Mononuclear cell (primary cell): ENCODE measurements around the gene BRINP1. TPM values are rescaled to one million over a fixed set of nuclear protein-coding genes. Genes with fewer than 3 reads are reported as not detected.
"Not testable (repeated sequence)": the region's sequence is repeated elsewhere in the genome, so short reads cannot be mapped to it uniquely, and the experiment has no call there.

ENCODE experiments used
- H3K27me3 ChIP-seq: 2 replicates; pipeline ENCODE4 v1.6.0; 2011; ENCODE audit warnings: low read length, control low read depth; ENCODE audit not compliant: insufficient read depth
- H3K4me1 ChIP-seq: 2 replicates; pipeline ENCODE4 v1.5.1; 2011; ENCODE audit warnings: mild to moderate bottlenecking, low read length, control low read depth; ENCODE audit not compliant: insufficient read depth
- H3K4me3 ChIP-seq: 2 replicates; pipeline ENCODE4 v1.5.1; 2011; ENCODE audit warnings: mild to moderate bottlenecking, low read length, moderate library complexity
- H3K9me3 ChIP-seq: 2 replicates; pipeline ENCODE4 v1.5.1; 2011; ENCODE audit warnings: low read depth, mild to moderate bottlenecking, control low read depth, low read length
- total RNA-seq: library from RNA; depleted of rRNA; stranded (reverse); fragments of >200 nt; gene quantifications from one replicate; pipeline ENCODE4 v1.2.3, GENCODE V29; 2012

The BRINP1 gene
- total RNA-seq, 1 donor, result not detected

DNA sequence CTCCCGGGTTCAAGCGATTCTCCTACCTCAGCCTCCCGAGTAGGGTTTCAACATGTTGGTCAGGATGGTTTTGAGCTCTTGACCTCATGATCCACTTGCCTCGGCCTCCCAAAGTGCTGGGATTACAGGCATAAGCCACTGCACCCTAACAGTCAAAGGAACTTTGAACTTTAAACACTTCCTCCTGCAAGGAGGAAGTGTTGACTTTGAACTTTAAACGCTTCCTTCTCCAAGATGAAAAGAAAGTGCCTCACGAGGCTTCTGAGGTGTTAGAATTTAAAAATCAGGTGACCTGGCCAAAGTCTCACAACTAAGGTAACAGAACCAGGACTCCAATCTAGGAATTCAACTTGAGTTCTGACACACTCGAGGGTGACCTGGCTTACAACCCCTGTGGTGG is 150.9 kb downstream of the BRINP1 start:
- Histone ChIP-seq H3K27me3 (no peaks in the 10 kb centered on the region), H3K4me3 (no peak overlapping the region), H3K9me3 (no peaks in the 10 kb centered on the region), H3K4me1 (no peaks in the 10 kb centered on the region)

GRCh38 chr9:119216651-119217331 is 152.4 kb downstream of the BRINP1 start:
- Histone ChIP-seq H3K27me3 (no peaks in the 10 kb centered on the region), H3K9me3 (no peaks in the 10 kb centered on the region), H3K4me3 (no peak overlapping the region), H3K4me1 (no peaks in the 10 kb centered on the region)

DNA sequence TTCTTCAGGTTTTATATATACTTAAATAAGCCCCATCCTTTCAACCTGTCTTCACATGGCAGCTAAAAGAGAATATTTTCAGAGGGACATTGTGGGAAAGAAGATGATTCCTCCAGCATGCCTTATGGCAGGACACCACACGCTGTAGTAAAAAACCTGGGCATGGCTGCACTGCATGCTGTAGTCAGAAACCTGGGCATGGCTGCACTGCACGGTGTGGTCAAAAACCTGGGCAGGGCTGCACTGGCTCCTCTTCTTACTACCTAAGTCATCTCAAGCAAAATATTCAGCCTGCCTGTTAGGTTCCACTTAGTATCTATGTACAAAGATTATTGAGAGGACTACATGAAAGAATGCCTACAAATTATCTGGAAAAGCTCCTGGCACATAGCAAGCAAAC is 153.6 kb downstream of the BRINP1 start:
- Histone ChIP-seq H3K4me3 (no peak overlapping the region), H3K27me3 (no peaks in the 10 kb centered on the region), H3K9me3 (no peaks in the 10 kb centered on the region), H3K4me1 (no peaks in the 10 kb centered on the region)

GRCh38 chr9:119213471-119213870 is 155.8 kb downstream of the BRINP1 start:
- Histone ChIP-seq H3K4me1 (no peaks in the 10 kb centered on the region), H3K9me3 (no peaks in the 10 kb centered on the region), H3K4me3 (no peak overlapping the region), H3K27me3 (no peaks in the 10 kb centered on the region)

DNA sequence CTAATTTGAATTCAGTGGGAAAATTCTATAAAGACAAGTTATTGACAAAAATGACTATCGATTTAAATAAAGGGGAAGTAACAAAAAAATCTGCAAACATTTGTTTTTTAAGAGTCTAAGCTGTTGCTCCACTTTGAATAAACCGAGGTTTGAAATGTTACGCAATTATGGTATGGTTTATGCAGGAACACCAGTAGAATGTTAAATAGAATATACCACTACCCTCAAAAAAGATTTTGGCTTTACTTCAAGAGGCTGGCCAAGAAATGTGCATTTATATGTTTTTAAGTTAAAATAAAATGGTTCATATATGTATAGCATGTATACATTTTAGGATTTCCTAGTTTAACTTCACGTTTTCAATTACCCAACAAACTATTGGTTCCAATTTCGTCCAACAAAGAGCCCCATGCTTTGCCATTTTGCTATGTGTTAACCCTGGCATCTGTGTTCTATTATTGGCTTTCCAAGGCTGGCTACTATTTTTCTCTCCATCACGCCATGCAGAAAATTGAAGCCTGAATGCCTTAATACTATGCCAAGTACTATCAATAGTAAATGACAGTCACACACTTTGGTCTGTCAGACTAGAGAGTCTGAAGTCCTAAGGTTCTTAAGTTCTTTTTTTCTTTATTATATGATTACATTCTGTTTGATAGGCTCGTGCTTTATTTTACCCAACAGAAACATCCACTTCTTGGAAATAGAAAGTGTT is 171.2 kb downstream of the BRINP1 start:
- H3K4me1 ChIP-seq, result no peaks in the 10 kb centered on the region
- no peaks in the 10 kb centered on the region for H3K27me3 ChIP-seq
- no peak overlapping the region for H3K4me3 ChIP-seq
- H3K9me3 ChIP-seq, result no peaks in the 10 kb centered on the region

GRCh38 chr9:119195521-119195920 is 173.7 kb downstream of the BRINP1 start:
- H3K27me3 ChIP-seq, result no peaks in the 10 kb centered on the region
- no peaks in the 10 kb centered on the region for H3K9me3 ChIP-seq
- H3K4me3 ChIP-seq, result no peak overlapping the region
- no peaks in the 10 kb centered on the region for H3K4me1 ChIP-seq

GRCh38 chr9:119185298-119185697 is 183.9 kb downstream of the BRINP1 start:
- Histone ChIP-seq H3K4me3 (no peak overlapping the region), H3K9me3 (no peaks in the 10 kb centered on the region), H3K27me3 (no peaks in the 10 kb centered on the region), H3K4me1 (no peaks in the 10 kb centered on the region)

GRCh38 chr9:119184265-119184936 is 184.8 kb downstream of the BRINP1 start:
- H3K4me1 ChIP-seq, result no peaks in the 10 kb centered on the region
- H3K27me3 ChIP-seq, result no peaks in the 10 kb centered on the region
- no peaks in the 10 kb centered on the region for H3K9me3 ChIP-seq
- no peak overlapping the region for H3K4me3 ChIP-seq

GRCh38 chr9:119181561-119181960 is 187.7 kb downstream of the BRINP1 start:
- H3K4me3 ChIP-seq, result no peak overlapping the region
- no peaks in the 10 kb centered on the region for H3K4me1 ChIP-seq
- H3K9me3 ChIP-seq, result no peaks in the 10 kb centered on the region
- H3K27me3 ChIP-seq, result no peaks in the 10 kb centered on the region

- Histone ChIP-seq H3K4me1 (no peaks in the 10 kb centered on the region), H3K27me3 (no peaks in the 10 kb centered on the region), H3K4me3 (no peak overlapping the region), H3K9me3 (no peaks in the 10 kb centered on the region)
These were observed 188.3 kb downstream of the BRINP1 start for GRCh38 chr9:119180897-119181296.

- no peaks in the 10 kb centered on the region for H3K4me1 ChIP-seq
- H3K27me3 ChIP-seq, result no peaks in the 10 kb centered on the region
- no peak overlapping the region for H3K4me3 ChIP-seq
- no peaks in the 10 kb centered on the region for H3K9me3 ChIP-seq
These were observed 189.5 kb downstream of the BRINP1 start for GRCh38 chr9:119179701-119180100.

GRCh38 chr9:119177196-119177595 is 192.0 kb downstream of the BRINP1 start:
- Histone ChIP-seq H3K27me3 (no peaks in the 10 kb centered on the region), H3K4me1 (no peaks in the 10 kb centered on the region), H3K9me3 (no peaks in the 10 kb centered on the region), H3K4me3 (no peak overlapping the region)

GRCh38 chr9:119175581-119175980 is 193.7 kb downstream of the BRINP1 start:
- H3K4me1 ChIP-seq, result no peaks in the 10 kb centered on the region
- H3K9me3 ChIP-seq, result no peaks in the 10 kb centered on the region
- H3K4me3 ChIP-seq, result no peak overlapping the region
- H3K27me3 ChIP-seq, result no peaks in the 10 kb centered on the region

DNA sequence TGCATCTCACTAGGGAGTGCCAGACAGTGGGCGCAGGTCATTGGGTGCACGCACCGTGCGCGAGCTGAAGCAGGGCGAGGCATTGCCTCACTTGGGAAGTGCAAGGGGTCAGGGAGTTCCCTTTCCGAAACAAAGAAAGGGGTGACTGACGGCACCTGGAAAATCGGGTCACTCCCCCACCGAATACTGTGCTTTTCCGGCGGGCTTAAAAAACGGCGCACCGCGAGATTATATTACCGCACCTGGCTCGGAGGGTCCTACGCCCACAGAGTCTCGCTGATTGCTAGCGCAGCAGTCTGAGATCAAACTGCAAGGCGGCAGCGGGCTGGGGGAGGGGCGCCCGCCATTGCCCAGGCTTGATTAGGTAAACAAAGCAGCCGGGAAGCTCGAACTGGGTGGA is 200.0 kb downstream of the BRINP1 start:
- H3K4me3 ChIP-seq, H3K27me3 ChIP-seq, H3K9me3 ChIP-seq, H3K4me1 ChIP-seq: not testable (repeated sequence)

GRCh38 chr9:119167876-119168275 is 201.4 kb downstream of the BRINP1 start:
- no peaks in the 10 kb centered on the region for H3K27me3 ChIP-seq
- no peak overlapping the region for H3K4me3 ChIP-seq
- no peaks in the 10 kb centered on the region for H3K4me1 ChIP-seq
- H3K9me3 ChIP-seq, result no peaks in the 10 kb centered on the region
